H1 (cell line): Measurements from ENCODE around the gene HACE1. TPM values are rescaled to one million over a fixed set of nuclear protein-coding genes. Genes with fewer than 3 reads are reported as not detected.

ENCODE experiments used
- CTCF ChIA-PET: fragments of 300-600 bp; sonication (Branson Sonifier 250); formaldehyde crosslinking; loops from one replicate; lab custom pipeline; 2021; ENCODE audit not compliant: partially characterized antibody; lab: Charles Lee
- POLR2A ChIA-PET: fragments of 300-600 bp; sonication (Branson Sonifier 250); formaldehyde crosslinking; loops from one replicate; lab custom pipeline; 2021; ENCODE audit warnings: inconsistent platforms; ENCODE audit not compliant: partially characterized antibody; lab: Charles Lee
- DNase-seq, 2 experiments: peaks; one replicate each; pipeline versions ENCODE4 v3.0.0 to v3.0.0-alpha.2; 2010 to 2022; ENCODE audit warnings: low spot score in 2 of 2, low read depth in 1 of 2, mixed read lengths in 1 of 2
- FAIRE-seq: peaks from 2 replicates; lab custom pipeline; 2011; peaks lifted over from hg19 to GRCh38; lab: Jason Lieb, UNC
- H2AFZ ChIP-seq: 2 replicates; pipeline ENCODE4 v1.8.1; 2012; ENCODE audit warnings: low read length, inconsistent platforms
- H2AK5ac ChIP-seq: 2 replicates; pipeline ENCODE4 v1.6.1; 2013; ENCODE audit warnings: low read depth, low read length
- H2BK120ac ChIP-seq: replicated peaks from 2 replicates; pipeline ENCODE3; 2013; ENCODE audit warnings: low read depth, low read length, inconsistent platforms
- H2BK12ac ChIP-seq: 2 replicates; pipeline ENCODE4 v1.6.1; 2013; ENCODE audit warnings: low read depth, low read length
- H2BK15ac ChIP-seq: 2 replicates; pipeline ENCODE4 v1.6.1; 2013; ENCODE audit warnings: low read length
- H2BK20ac ChIP-seq: 2 replicates; pipeline ENCODE4 v1.6.1; 2013; ENCODE audit warnings: low read length
- H2BK5ac ChIP-seq: 2 replicates; pipeline ENCODE4 v1.6.1; 2013; ENCODE audit warnings: low read depth, low read length
- H3K14ac ChIP-seq: 2 replicates; pipeline ENCODE4 v1.6.1; 2013; ENCODE audit warnings: inconsistent platforms; ENCODE audit not compliant: insufficient read length
- H3K18ac ChIP-seq: 2 replicates; pipeline ENCODE4 v1.6.1; 2013; ENCODE audit warnings: low read length; ENCODE audit errors: extremely low read depth
- H3K23ac ChIP-seq: 2 replicates; pipeline ENCODE4 v1.6.1; 2013; ENCODE audit warnings: inconsistent platforms; ENCODE audit not compliant: insufficient read length
- H3K23me2 ChIP-seq: 2 replicates; pipeline ENCODE4 v1.6.1; 2013; ENCODE audit warnings: low read depth, low read length
- H3K27ac ChIP-seq: 2 replicates; pipeline ENCODE4 v1.6.1; 2011; ENCODE audit warnings: low read depth, low read length, inconsistent platforms
- H3K27me3 ChIP-seq, 4 experiments: replicated peaks in 1 of 4; 1 replicate in 1 of 4; 2 replicates in 3 of 4; pipeline versions ENCODE4 v1.6.1 to v1.8.1; 2011 to 2013; ENCODE audit warnings: low read length in 3 of 4, mild to moderate bottlenecking in 3 of 4, inconsistent platforms in 2 of 4, mixed read lengths in 2 of 4, moderate library complexity in 1 of 4; ENCODE audit not compliant: control insufficient read depth in 3 of 4, insufficient read depth in 3 of 4; ENCODE audit errors: extremely low read depth in 1 of 4
- H3K36me3 ChIP-seq, 4 experiments: 2 replicates each; pipeline versions ENCODE4 v1.6.1 to v1.8.1; 2011 to 2013; ENCODE audit warnings: mild to moderate bottlenecking in 4 of 4, low read length in 3 of 4, moderate library complexity in 2 of 4, control low read depth in 1 of 4, inconsistent platforms in 1 of 4; ENCODE audit not compliant: insufficient read depth in 4 of 4, control insufficient read depth in 2 of 4
- H3K4ac ChIP-seq: replicated peaks from 2 replicates; pipeline ENCODE3; 2013; ENCODE audit warnings: low read length, low read depth, mixed read lengths, inconsistent platforms; ENCODE audit not compliant: insufficient read length
- H3K4me1 ChIP-seq, 4 experiments: replicated peaks in 1 of 4; 1 replicate in 1 of 4; 2 replicates in 3 of 4; pipeline versions ENCODE4 v1.6.1 to v1.8.1; 2011 to 2013; ENCODE audit warnings: low read length in 3 of 4, inconsistent platforms in 2 of 4, mixed read lengths in 1 of 4; ENCODE audit not compliant: insufficient read depth in 4 of 4, control insufficient read depth in 3 of 4
- H3K4me2 ChIP-seq, 2 experiments: 2 replicates each; pipeline versions ENCODE4 v1.6.1 to v1.8.1; 2011 to 2013; ENCODE audit warnings: low read depth in 2 of 2, low read length in 2 of 2, control low read depth in 1 of 2, inconsistent platforms in 1 of 2, mild to moderate bottlenecking in 1 of 2; ENCODE audit not compliant: insufficient read depth in 1 of 2
- H3K4me3 ChIP-seq, 4 experiments: fragments of 200-600, 300-600 bp in 1 of 4; sonication (generic), shearing (Covaris generic), sonication (Bioruptor Twin) in 1 of 4; 2 replicates each; pipeline versions ENCODE4 v1.5.1 to v1.8.1; 2011 to 2016; ENCODE audit warnings: low read length in 4 of 4, low read depth in 3 of 4, control low read depth in 2 of 4, inconsistent platforms in 2 of 4, mild to moderate bottlenecking in 2 of 4, mixed read lengths in 1 of 4, moderate library complexity in 1 of 4; ENCODE audit not compliant: insufficient read depth in 2 of 4; ENCODE audit errors: extremely low read depth in 1 of 4
- H3K56ac ChIP-seq: replicated peaks from 2 replicates; pipeline ENCODE3; 2013; ENCODE audit warnings: low read depth, mild to moderate bottlenecking, mixed read lengths, low read length, inconsistent platforms; ENCODE audit not compliant: insufficient read length
- H3K79me1 ChIP-seq: 2 replicates; pipeline ENCODE4 v1.6.1; 2013; ENCODE audit warnings: low read depth, low read length, control low read depth
- H3K79me2 ChIP-seq, 2 experiments: 2 replicates each; pipeline versions ENCODE4 v1.6.1 to v1.8.1; 2012 to 2013; ENCODE audit warnings: low read length in 2 of 2, mild to moderate bottlenecking in 2 of 2, inconsistent platforms in 1 of 2; ENCODE audit not compliant: insufficient read depth in 2 of 2, control insufficient read depth in 1 of 2
- H3K9ac ChIP-seq, 4 experiments: replicated peaks in 1 of 4; 1 replicate in 1 of 4; 2 replicates in 3 of 4; pipeline versions ENCODE4 v1.6.1 to v1.8.1; 2011 to 2013; ENCODE audit warnings: low read depth in 3 of 4, low read length in 3 of 4, control low read depth in 2 of 4, mild to moderate bottlenecking in 2 of 4, moderate library complexity in 2 of 4, inconsistent platforms in 1 of 4; ENCODE audit errors: extremely low read depth in 1 of 4
- H3K9me3 ChIP-seq, 2 experiments: 2 replicates each; pipeline versions ENCODE4 v1.6.1 to v1.8.1; 2012 to 2013; ENCODE audit warnings: mild to moderate bottlenecking in 2 of 2, moderate library complexity in 2 of 2, control low read depth in 1 of 2, inconsistent platforms in 1 of 2, low read depth in 1 of 2, low read length in 1 of 2, mixed read lengths in 1 of 2; ENCODE audit not compliant: insufficient read depth in 2 of 2
- H4K20me1 ChIP-seq, 2 experiments: replicated peaks in 1 of 2; 2 replicates each; pipeline versions ENCODE3 to v1.8.1; 2011 to 2013; ENCODE audit warnings: inconsistent platforms in 2 of 2, low read length in 2 of 2, mild to moderate bottlenecking in 1 of 2; ENCODE audit not compliant: insufficient read depth in 2 of 2, control insufficient read depth in 1 of 2
- H4K5ac ChIP-seq: 2 replicates; pipeline ENCODE4 v1.6.1; 2013; ENCODE audit warnings: low read length, low read depth, mixed read lengths, inconsistent platforms; ENCODE audit not compliant: insufficient read length
- H4K8ac ChIP-seq: 2 replicates; pipeline ENCODE4 v1.8.0; 2013; ENCODE audit warnings: mild to moderate bottlenecking, moderate library complexity, low read length, inconsistent platforms; ENCODE audit not compliant: insufficient read depth; ENCODE audit errors: extremely low read depth
- H4K91ac ChIP-seq: replicated peaks from 2 replicates; pipeline ENCODE3; 2013; ENCODE audit warnings: low read length, mixed read lengths, inconsistent platforms; ENCODE audit not compliant: insufficient read length
- CBX8 ChIP-seq: fragments of 300-800, 300-1000 bp; sonication (generic); IDR thresholded peaks from 2 replicates; pipeline ENCODE4 v1.7.1; 2016; ENCODE audit warnings: low read depth, low read length, borderline replicate concordance
- CHD1 ChIP-seq: IDR thresholded peaks from 2 replicates; pipeline ENCODE4 v1.6.1; 2012; ENCODE audit warnings: low read depth, low read length, improper control_type of control experiment
- CHD2 ChIP-seq: IDR thresholded peaks from 2 replicates; pipeline ENCODE4 v1.6.1; 2012; ENCODE audit warnings: low read length, improper control_type of control experiment
- JUND ChIP-seq: IDR thresholded peaks from 2 replicates; pipeline ENCODE4 v1.6.1; 2011; ENCODE audit warnings: mild to moderate bottlenecking, improper control_type of control experiment, low read length
- KDM4A ChIP-seq: IDR thresholded peaks from one replicate; pipeline ENCODE4 v1.7.1; 2012; ENCODE audit warnings: low read depth, mild to moderate bottlenecking, moderate library complexity, low read length, inconsistent platforms; ENCODE audit not compliant: severe bottlenecking
- TAF1 ChIP-seq: IDR thresholded peaks from 2 replicates; pipeline ENCODE4 v1.6.1; 2011; ENCODE audit warnings: mild to moderate bottlenecking, low read depth, low read length
- TBP ChIP-seq: IDR thresholded peaks from 2 replicates; pipeline ENCODE4 v1.6.1; 2011; ENCODE audit warnings: low read depth, low read length, improper control_type of control experiment
- TCF12 ChIP-seq: IDR thresholded peaks from 2 replicates; pipeline ENCODE4 v1.6.1; 2011; ENCODE audit warnings: low read depth, mild to moderate bottlenecking, low read length
- WGBS, 2 experiments: shearing (Covaris generic) in 1 of 2; methylation state at CpG; one replicate each; pipeline versions ENCODE4 v1.1.6 to v1.1.7; 2013 to 2015; ENCODE audit warnings: low lambda C conversion rate in 2 of 2, mixed read lengths in 2 of 2, inconsistent platforms in 1 of 2, low coverage in 1 of 2, missing lambda C conversion rate in 1 of 2; ENCODE audit not compliant: insufficient replicate concordance in 2 of 2, insufficient coverage in 1 of 2, insufficient read length in 1 of 2; ENCODE audit errors: extremely low coverage in 1 of 2, missing lambda C conversion rate in 1 of 2; 5-methylcytosine and 5-hydroxymethylcytosine counted together
- polyA plus RNA-seq, 7 experiments: library from polyadenylated mRNA; depleted of rRNA in 3 of 7; stranded (reverse) in 5 of 7; unstranded in 2 of 7; fragments of >200 nt in 5 of 7; fragments of 200-250 nt in 2 of 7; gene quantifications; 1 replicate in 5 of 7; 2 replicates in 1 of 7; 4 replicates in 1 of 7; pipeline versions ENCODE4 v1.2.1 to v1.2.3, GENCODE V29; 2011 to 2013; ENCODE audit warnings: missing spikeins in 2 of 7, mixed read lengths in 2 of 7
- total RNA-seq: library from RNA; stranded (reverse); fragmentation: NEBNext Ultra II Directional; extraction: Animal tissue kit (Norgen Biotek cat#: 25700); gene quantifications from 2 replicates; pipeline ENCODE4 v1.2.1, GENCODE V29; 2021

The HACE1 gene
- total and polyA plus RNA-seq, 2 of the 8 experiments (the other 6 are each of a cell fraction or from before 2014, with no cell fraction given), result 7.1 to 21.3 TPM

GRCh38 chr6:104705095-104705707 is 154.5 kb downstream of the HACE1 start:
- no peaks in the 10 kb centered on the region for H3K27me3 ChIP-seq
- no peak overlapping the region for H3K56ac ChIP-seq
- H2BK15ac ChIP-seq, result no peak overlapping the region
- H2AFZ ChIP-seq, result no peak overlapping the region
- ChIA-PET POLR2A (no interaction called here), CTCF (interaction anchor here (0.7 to 1.0 kb wide), 4 partner anchors 10 to 54 kb away, joined by 3 read pairs; no protein-coding TSS in a partner anchor)
- H3K36me3 ChIP-seq, result no peaks in the 10 kb centered on the region
- H3K79me1 ChIP-seq, result no peaks in the 10 kb centered on the region
- no peak overlapping the region for H3K9ac ChIP-seq
- 89% methylated on average over 8 of the region's 8 CpGs; no CpG with 5 or more reads in 1 of the 2 experiments for WGBS, 2 experiments
- no peak for FAIRE-seq
- H2BK20ac ChIP-seq, result no peak overlapping the region
- no peak for DNase-seq
- no peaks in the 10 kb centered on the region for H3K23me2 ChIP-seq
- no peak overlapping the region for H4K91ac ChIP-seq
- H3K9me3 ChIP-seq, result no peaks in the 10 kb centered on the region
- H4K8ac ChIP-seq, result no peak overlapping the region
- H3K4ac ChIP-seq, result no peak overlapping the region
- no peak overlapping the region for H2AK5ac ChIP-seq
- no peak overlapping the region for H3K18ac ChIP-seq
- H3K79me2 ChIP-seq, result no peaks in the 10 kb centered on the region
- no peak overlapping the region for H3K27ac ChIP-seq
- H2BK12ac ChIP-seq, result no peak overlapping the region
- no peak overlapping the region for H3K23ac ChIP-seq
- H3K4me1 ChIP-seq, result peaks cover 0 to 4% (median 3%) of the 10 kb centered on the region in 4 experiments; a peak in 2 of 7 replicates
- no peak overlapping the region for H4K5ac ChIP-seq
- H4K20me1 ChIP-seq, result no peaks in the 10 kb centered on the region
- H2BK120ac ChIP-seq, result no peak overlapping the region
- H3K4me2 ChIP-seq, result no peak overlapping the region
- H3K4me3 ChIP-seq, result no peak overlapping the region
- no peak overlapping the region for H2BK5ac ChIP-seq
- no peak overlapping the region for H3K14ac ChIP-seq
- TF ChIP-seq TBP (no peak), CHD2 (no peak), KDM4A (no peak), TAF1 (no peak), TCF12 (no peak), CHD1 (no peak), CBX8 (no peak), JUND (no peak)
